NK-92 (cell line): ENCODE data around the gene PCGF5.
"Not testable (repeated sequence)": the region's sequence is repeated elsewhere in the genome, so short reads cannot be mapped to it uniquely, and the experiment has no call there.

Experiments used
- DNase-seq: peaks from one replicate; lab custom pipeline; 2025; ENCODE audit not compliant: unreplicated experiment; lab: John Stamatoyannopoulos, UW

PCGF5 gene

GRCh38 chr10:91323293-91323905, 102.9 kb downstream of the PCGF5 start:
- DNase-seq = not testable (repeated sequence)

GRCh38 chr10:91328320-91328984, 108.0 kb downstream of the PCGF5 start:
- no peak for DNase-seq
